ENCODE results near the gene TCF4.
A peak's percentile ranks its signal among the peaks of the same experiment; 100 is the strongest.

The TCF4 gene

DNA sequence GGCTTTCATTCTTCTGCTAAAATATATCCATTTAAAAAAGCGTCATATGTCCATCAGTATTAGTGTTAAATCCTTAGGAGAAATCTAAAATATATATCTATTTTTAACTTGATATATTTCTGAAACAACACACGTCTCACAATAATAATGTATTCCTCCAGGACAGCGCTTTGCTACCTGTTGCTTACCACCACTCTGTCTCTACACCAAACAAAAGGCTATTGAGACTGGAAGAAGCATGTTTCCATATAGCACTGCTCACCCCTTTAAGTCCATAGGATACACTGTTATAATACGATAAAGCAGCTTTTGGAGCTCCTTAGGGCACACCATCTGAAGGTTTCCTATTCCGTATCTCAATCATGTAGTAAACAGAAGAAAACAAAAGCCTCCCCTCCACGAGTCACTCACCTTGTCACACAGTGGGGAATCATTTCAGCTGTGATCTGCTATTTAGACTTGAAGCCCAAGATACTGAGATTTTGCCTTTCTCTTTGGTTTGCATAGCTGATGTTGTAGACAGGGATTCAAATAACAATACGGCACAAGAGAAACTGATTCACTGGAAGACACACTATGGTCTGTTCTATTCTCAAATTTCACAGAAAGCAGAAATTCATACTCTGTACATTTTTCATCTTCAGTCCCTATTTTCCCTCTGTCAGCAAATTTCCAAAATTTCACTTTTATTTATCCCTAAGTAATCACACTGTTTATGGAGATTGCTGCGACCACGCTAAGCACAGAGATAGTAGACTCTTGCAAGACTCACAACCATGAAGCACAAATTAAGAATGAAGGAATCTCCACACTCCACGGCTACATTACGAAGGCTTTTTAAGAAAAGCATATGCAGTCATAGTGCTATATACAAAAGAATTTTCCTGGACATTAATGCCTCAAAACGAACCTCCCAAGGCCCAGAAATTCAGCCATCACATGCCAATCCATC, 187.1 kb downstream of the TCF4 start:
- DNase-seq (ENCODE audit: insufficient read length, low spot score) (no peak), FAIRE-seq (no peak)
- TF ChIP-seq POLR2A (IDR thresholded peaks at IDR 0.05; ENCODE audit: low read depth, low read length) = no peak

DNA sequence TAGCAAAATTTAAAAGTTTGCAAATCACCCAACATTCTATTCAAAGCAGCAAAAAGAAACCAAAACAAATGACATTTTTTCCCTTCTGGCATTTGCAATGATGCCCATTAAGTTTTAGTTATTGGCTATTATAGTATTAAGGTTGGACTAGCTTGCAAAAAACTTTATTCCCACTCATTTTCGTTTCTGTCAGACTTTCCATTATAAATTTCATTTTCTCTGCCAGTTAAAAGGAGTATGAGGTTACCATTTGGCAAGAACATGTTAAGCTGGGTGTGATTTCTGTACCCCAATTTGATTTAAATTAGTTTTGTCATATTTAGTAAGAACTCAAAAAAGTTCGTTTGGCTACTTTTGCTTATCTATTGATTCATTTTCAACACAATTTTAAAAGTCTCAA, 187.9 kb downstream of the TCF4 start:
- DNase-seq (ENCODE audit: insufficient read length, low spot score) = no peak
- FAIRE-seq = no peak
- no peak for TF ChIP-seq POLR2A (IDR thresholded peaks at IDR 0.05; ENCODE audit: low read depth, low read length)

DNA sequence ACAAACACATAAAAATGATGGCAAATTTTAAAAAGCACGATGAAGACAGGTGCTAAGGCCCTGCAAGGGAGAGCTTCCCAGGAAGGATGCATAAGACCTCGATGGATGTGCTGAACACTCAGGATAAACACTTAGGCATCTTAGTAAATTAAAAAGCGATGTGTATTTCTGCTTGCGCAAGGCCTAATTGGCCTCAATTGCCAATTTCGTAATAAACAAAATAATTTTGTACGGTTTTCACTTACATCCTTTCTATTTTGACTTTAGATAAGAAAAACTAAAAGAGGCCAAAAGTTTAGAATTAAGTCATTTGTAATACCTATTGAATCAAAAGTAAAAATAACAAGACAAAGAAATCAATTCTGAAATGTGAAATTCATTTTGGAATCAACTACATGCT, 189.1 kb downstream of the TCF4 start:
- TF ChIP-seq POLR2A (IDR thresholded peaks at IDR 0.05; ENCODE audit: low read depth, low read length) = no peak
- FAIRE-seq (no peak), DNase-seq (ENCODE audit: insufficient read length, low spot score) (no peak)

DNA sequence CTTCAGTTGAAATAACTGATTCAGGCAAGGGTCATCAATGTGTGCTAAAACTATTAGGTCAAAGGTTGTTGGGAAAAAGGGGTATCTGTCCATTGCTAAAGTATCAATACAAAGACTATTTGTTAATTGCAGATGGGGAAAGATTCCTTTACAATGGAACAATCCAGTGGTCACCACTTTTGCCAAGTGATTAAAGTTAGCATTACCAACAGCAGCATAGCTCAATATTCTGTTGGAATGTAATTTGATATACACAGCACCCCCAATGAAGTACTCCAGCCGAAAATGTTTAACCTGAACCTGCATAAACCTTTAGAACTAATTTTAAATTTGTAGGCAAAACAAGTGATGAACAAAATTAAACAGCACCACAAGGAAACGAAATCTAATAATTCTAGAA, 191.0 kb downstream of the TCF4 start:
- no peak for TF ChIP-seq POLR2A (IDR thresholded peaks at IDR 0.05; ENCODE audit: low read depth, low read length)
- FAIRE-seq = no peak
- no peak for DNase-seq (ENCODE audit: insufficient read length, low spot score)

DNA sequence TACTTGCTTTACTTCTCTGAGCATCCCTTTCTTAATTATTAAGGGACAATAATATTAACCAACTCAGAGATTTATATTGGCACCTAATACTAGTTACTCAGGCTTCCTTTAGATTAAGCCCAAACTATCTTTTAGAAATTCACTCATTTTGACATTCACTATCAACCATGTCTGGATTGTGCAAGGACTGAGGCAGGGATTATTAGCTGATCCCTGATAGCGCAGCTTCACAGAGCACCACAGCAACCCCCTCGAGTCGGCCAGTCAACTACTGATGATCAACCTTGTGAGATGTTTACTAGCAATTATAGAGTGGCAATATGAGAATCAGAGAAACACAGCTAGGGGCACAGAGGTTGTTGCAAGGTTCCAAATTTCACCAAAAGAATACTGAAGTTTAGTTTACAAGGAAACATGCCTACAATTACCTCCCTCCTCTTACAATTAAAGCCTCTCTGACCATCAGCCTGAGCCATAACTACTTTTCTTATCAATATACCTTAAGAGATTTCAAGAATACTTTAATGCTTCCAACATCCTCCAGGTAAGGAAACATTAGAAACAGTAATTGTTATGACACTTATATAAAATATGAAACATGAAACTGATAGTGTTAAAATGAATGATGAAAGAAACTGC, 191.6 kb downstream of the TCF4 start:
- no peak for TF ChIP-seq POLR2A (IDR thresholded peaks at IDR 0.05; ENCODE audit: low read depth, low read length)
- FAIRE-seq = no peak
- DNase-seq (ENCODE audit: insufficient read length, low spot score) = no peak

DNA sequence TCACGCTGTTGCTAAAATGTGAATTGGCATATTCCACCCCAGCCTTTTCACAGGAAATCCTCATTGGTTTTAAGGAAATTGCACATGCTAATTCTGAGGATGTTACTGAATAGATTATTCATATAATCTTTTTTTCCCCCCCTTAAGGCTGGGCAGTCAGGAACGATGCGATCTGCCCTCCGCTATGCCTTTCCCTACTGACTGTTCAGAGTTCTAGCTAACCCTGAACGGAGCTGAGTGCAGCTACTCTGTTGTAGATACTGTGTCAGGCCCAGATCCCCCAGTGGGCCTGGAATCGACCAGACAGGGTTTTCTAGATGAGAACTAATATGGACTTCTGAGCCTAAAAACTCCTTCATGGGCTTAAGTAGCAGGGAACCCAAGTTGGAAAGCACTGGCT, 192.2 kb downstream of the TCF4 start:
- FAIRE-seq (no peak), DNase-seq (ENCODE audit: insufficient read length, low spot score) (no peak)
- TF ChIP-seq POLR2A (IDR thresholded peaks at IDR 0.05; ENCODE audit: low read depth, low read length) = no peak

DNA sequence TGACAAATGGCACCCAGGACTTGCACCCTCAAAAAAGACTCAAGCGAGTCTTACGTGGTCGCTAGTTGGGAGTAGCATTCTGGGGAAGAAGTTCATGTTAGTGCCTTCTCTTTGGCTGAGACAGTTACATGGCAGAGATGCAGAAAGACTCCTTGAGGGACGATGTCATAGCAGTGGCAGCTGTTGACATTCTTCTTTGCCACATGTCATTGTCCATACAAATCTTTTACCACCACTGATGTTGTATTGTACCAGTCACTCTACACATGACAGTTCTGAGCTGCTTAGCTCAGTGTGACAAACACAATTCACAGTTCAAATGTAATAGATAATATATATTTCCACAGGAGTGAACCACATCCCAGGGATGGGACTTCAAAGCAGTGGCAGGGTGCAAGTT, 197.1 kb downstream of the TCF4 start:
- no peak for TF ChIP-seq POLR2A (IDR thresholded peaks at IDR 0.05; ENCODE audit: low read depth, low read length)
- DNase-seq (ENCODE audit: insufficient read length, low spot score) (no peak), FAIRE-seq (no peak)

DNA sequence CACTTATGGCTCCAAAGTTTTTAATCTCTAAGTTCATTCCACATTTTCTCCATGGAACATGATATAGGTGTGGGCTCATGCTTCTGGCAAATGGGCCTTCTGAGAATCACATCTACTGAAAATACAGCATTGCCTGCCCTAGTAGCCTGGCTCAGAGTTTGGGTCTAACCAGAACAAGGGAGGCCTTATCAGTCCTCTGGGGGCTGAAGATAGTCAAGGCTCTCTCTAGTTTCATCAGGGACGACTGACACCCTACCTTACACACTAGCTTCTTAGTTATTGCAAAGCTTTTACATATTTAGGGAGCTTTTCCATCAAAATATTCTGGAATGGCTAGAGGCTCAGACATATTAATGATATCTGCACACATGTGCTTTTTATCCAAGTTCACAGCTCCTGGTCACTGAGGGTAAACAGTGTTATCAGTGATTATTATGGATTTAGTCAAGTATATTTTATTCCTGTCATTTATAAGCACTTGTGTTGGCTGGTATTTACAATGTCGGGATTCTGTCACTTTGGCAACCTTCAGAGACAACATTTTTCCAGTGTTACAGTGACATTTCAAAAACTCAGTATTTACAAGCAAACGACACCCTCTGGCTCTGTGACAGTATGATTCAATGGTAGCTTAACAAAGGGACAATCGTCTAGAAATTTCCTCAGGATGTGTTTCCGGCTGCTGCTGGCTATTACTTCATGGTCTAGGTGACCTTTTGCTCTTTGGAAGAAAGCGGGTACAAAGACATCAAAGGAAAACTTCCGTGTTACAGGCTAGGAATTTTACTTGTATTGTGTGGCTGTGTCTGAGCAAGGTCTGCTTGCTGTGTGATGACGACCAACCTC, 200.6 kb downstream of the TCF4 start:
- DNase-seq (ENCODE audit: insufficient read length, low spot score) (no peak), FAIRE-seq (no peak)
- TF ChIP-seq POLR2A (IDR thresholded peaks at IDR 0.05; ENCODE audit: low read depth, low read length) = no peak

DNA sequence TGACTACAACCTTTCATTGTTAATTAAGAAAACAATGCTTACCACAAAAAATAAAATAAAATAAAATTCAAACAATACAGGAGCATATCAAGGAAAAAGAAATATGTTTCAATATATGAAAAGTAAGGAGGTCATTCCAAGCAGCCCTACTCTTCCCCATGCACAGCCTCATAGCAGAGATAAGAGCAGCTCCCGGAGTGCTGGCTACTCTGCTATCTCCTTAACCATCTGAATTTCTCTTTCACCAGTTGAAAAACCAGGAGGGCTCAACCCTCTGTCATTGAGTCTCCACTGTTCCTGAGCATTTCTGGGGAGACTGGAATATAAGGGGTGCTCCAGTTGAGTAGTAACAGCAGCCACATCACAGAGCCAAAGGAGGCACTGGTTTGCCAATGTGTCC, 201.4 kb downstream of the TCF4 start:
- DNase-seq (ENCODE audit: insufficient read length, low spot score) (no peak), FAIRE-seq (no peak)
- no peak for TF ChIP-seq POLR2A (IDR thresholded peaks at IDR 0.05; ENCODE audit: low read depth, low read length)

DNA sequence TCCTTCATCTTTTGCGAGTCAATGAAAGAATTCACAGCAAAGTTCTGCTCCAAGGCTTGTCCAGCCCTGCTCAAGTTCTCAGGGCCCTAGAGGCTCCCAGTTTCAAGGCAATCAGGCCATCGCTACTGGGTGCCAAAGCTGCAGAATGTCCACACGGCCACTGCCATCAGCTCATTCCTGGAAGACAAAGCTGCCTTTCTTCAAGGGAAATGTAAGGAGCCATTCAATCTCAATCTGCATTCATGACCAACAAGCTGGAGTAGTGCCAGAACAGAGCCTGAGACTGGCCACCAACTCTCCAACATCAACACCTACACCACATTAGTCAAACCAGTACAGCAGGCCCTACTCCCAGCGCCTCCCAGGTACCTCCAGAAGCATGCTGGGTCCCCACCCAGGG, 202.2 kb downstream of the TCF4 start:
- no peak for DNase-seq (ENCODE audit: insufficient read length, low spot score)
- TF ChIP-seq POLR2A (IDR thresholded peaks at IDR 0.05; ENCODE audit: low read depth, low read length) = no peak
- no peak for FAIRE-seq

DNA sequence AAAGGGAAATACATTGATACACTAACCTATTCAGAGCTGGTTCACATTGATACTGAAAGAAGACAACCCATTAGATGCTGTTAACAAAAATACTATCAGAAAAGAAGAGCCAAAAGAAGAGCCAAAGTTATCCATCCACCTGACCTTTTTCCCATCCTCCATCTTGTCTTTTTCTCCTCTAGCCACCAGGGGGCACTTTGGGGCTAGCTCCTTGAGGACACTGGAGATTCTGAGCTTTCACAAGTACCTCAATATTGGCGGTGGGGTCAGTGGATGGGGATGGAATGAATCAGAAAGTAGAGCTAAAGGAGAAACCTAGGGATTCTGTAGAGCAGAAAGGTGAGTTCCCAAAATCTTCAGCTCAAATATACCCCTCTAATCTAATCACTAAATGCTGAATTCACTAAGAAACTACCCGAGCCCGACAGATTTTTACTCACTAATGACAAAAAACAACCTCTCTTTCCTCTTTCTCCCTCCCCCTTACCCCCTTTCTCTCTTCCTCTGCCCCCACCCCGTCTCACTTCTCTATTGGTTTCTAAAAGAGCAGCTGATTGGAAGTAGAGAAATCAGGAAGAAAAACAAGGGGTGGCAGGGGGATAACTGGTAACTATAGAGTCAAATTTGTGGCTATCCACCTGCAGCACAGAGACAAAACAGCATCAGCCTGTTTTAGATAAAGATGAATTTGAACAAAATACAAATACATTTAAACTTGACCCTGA, 203.3 kb downstream of the TCF4 start:
- DNase-seq (ENCODE audit: insufficient read length, low spot score) (peak; percentile 5), FAIRE-seq (no peak)
- no peak for TF ChIP-seq POLR2A (IDR thresholded peaks at IDR 0.05; ENCODE audit: low read depth, low read length)

DNA sequence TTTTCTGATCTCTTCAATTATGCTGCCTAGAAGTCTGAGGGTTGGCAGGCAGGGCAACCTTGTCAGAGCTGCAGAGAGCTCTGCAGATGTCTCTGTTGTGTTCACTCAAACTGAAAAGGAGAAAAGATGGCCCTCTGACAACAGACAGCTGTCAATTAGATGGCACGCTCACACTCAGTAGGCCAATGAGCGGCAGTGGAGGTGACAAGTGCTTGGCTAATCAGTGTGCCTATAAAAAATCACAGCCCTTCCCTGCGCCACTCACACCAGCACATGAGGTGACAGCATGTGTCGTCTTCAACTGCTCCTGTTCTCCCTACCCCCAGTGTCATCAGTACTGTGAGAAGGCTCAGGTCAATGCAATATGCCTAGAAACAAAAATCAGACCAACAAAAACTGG, 203.9 kb downstream of the TCF4 start:
- DNase-seq (ENCODE audit: insufficient read length, low spot score) (no peak), FAIRE-seq (no peak)
- TF ChIP-seq POLR2A (IDR thresholded peaks at IDR 0.05; ENCODE audit: low read depth, low read length) = no peak

DNA sequence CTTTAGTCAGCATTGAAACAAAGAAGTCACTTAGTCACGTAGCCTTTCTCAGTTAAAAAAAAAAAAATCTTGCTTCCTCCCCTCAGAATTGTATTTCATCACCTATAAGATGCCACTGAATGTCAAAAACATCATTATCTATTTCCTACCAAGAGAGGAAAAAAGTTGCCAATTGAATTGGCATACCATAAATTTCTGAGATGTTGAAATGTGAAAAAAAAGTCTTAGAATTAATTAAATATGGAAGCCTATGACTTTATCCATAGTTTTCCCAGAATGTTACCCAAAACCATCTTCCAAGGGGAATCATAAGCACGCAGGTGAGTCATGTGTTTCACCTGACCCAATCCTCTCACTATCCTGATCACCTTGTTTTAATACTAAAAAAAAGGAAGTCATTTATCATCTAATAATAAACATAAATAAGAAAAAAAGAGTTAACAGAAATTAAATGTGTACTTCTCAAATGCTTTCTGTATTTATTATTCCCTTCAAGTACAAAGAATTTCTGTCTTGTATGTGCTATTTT, 205.7 kb downstream of the TCF4 start:
- no peak for FAIRE-seq
- no peak for DNase-seq (ENCODE audit: insufficient read length, low spot score)
- TF ChIP-seq POLR2A (IDR thresholded peaks at IDR 0.05; ENCODE audit: low read depth, low read length) = no peak

Data from H54 (cell line).